Smooth muscle cell (in vitro differentiated cells): Measurements from ENCODE around the gene DESI2. TPM values are rescaled to one million over a fixed set of nuclear protein-coding genes. Genes with fewer than 3 reads are reported as not detected.

Experiments used
- DNase-seq: peaks from one replicate; lab custom pipeline; 2025; ENCODE audit not compliant: unreplicated experiment; lab: John Stamatoyannopoulos, UW
- H2AFZ ChIP-seq: fragments of 200-600 bp; sonication (generic); 2 replicates; pipeline ENCODE4 v1.6.0; 2016; ENCODE audit warnings: antibody characterized with exemption, low read depth, mild to moderate bottlenecking
- H3F3A ChIP-seq: fragments of 200-600 bp; sonication (generic); 2 replicates; pipeline ENCODE4 v1.6.0; 2017; ENCODE audit warnings: antibody characterized with exemption, low read depth
- H3K27ac ChIP-seq: fragments of 200-600 bp; sonication (generic); 2 replicates; pipeline ENCODE4 v1.5.1; 2016; ENCODE audit warnings: low read depth, mild to moderate bottlenecking
- H3K27me3 ChIP-seq: fragments of 200-600 bp; sonication (generic); 2 replicates; pipeline ENCODE4 v1.6.1; 2016; ENCODE audit warnings: low read depth, mild to moderate bottlenecking
- H3K36me3 ChIP-seq: fragments of 200-600 bp; sonication (generic); 2 replicates; pipeline ENCODE4 v1.5.1; 2016; ENCODE audit warnings: low read depth
- H3K4me1 ChIP-seq: fragments of 200-600 bp; sonication (generic); 2 replicates; pipeline ENCODE4 v1.5.1; 2016; ENCODE audit warnings: low read depth
- H3K4me2 ChIP-seq: fragments of 200-600 bp; sonication (generic); 2 replicates; pipeline ENCODE4 v1.6.0; 2016; ENCODE audit warnings: mild to moderate bottlenecking
- H3K4me3 ChIP-seq: fragments of 200-600 bp; sonication (generic); 2 replicates; pipeline ENCODE4 v1.5.1; 2016; ENCODE audit warnings: mild to moderate bottlenecking
- H3K79me2 ChIP-seq: fragments of 200-600 bp; sonication (generic); 2 replicates; pipeline ENCODE4 v1.6.0; 2016; ENCODE audit warnings: low read depth, mild to moderate bottlenecking
- H3K9ac ChIP-seq: fragments of 200-600 bp; sonication (generic); 2 replicates; pipeline ENCODE4 v1.6.0; 2016; ENCODE audit warnings: low read depth
- H3K9me3 ChIP-seq: fragments of 200-600 bp; sonication (generic); replicated peaks from 2 replicates; pipeline ENCODE4 v1.5.1; 2016; ENCODE audit warnings: low read depth
- H4K20me1 ChIP-seq: fragments of 200-600 bp; sonication (generic); 2 replicates; pipeline ENCODE4 v1.6.0; 2016; ENCODE audit warnings: low read depth
- WGBS: methylation state at CpG from one replicate; pipeline ENCODE4 v1.1.7; 2016; ENCODE audit warnings: low lambda C conversion rate; 5-methylcytosine and 5-hydroxymethylcytosine counted together
- polyA plus RNA-seq: library from polyadenylated mRNA; unstranded; fragments of >200 nt; fragmentation: Nextera tagmentation; extraction: Ambion mirVana; gene quantifications from 2 replicates; pipeline ENCODE4 v1.2.1, GENCODE V29; 2016
- total RNA-seq: library from RNA; depleted of rRNA; stranded (reverse); fragments of >200 nt; gene quantifications from 2 replicates; pipeline ENCODE4 v1.2.3, GENCODE V29; 2014
- TF ChIP-seq, protein P1 (sequence below): fragments of 200-600 bp; sonication (generic); IDR thresholded peaks from 2 replicates; pipeline ENCODE4 v1.5.1; 2017; ENCODE audit warnings: borderline replicate concordance, mild to moderate bottlenecking, antibody characterized with exemption; ENCODE audit not compliant: insufficient read depth, poor library complexity, severe bottlenecking

Gene DESI2
- total and polyA plus RNA-seq, 2 experiments from 2014 or later, result 31.5 to 56.3 TPM

DNA sequence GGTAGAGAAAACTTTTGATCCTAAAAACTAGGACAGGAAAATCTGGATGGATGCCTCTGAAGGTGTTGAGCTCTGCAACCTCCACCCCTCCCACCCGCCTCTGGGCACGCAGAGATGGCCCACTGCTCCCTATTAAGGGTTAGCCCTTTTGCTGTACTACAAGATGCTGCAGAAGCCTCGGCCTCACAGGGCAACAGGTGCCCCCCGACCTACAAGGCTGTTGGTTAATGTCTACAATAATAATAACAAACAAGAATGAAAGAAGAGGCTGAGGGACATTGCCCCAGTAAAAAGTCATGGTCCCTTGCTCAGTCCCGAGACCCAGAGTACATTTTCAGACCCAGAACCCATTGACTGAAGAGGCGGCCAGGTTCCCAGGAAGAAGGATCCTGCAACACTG is 7.5 kb upstream of the DESI2 start:
- H2AFZ ChIP-seq, result no peak overlapping the region
- no peaks in the 10 kb centered on the region for H3K27me3 ChIP-seq
- no peak for DNase-seq
- no peaks in the 10 kb centered on the region for H3K4me1 ChIP-seq
- H3K27ac ChIP-seq, result no peak overlapping the region
- no peak overlapping the region for H3K9ac ChIP-seq
- H3K4me3 ChIP-seq, result no peak overlapping the region
- H3K9me3 ChIP-seq, result no peaks in the 10 kb centered on the region
- no peaks in the 10 kb centered on the region for H3K79me2 ChIP-seq
- TF ChIP-seq, protein P1, sequence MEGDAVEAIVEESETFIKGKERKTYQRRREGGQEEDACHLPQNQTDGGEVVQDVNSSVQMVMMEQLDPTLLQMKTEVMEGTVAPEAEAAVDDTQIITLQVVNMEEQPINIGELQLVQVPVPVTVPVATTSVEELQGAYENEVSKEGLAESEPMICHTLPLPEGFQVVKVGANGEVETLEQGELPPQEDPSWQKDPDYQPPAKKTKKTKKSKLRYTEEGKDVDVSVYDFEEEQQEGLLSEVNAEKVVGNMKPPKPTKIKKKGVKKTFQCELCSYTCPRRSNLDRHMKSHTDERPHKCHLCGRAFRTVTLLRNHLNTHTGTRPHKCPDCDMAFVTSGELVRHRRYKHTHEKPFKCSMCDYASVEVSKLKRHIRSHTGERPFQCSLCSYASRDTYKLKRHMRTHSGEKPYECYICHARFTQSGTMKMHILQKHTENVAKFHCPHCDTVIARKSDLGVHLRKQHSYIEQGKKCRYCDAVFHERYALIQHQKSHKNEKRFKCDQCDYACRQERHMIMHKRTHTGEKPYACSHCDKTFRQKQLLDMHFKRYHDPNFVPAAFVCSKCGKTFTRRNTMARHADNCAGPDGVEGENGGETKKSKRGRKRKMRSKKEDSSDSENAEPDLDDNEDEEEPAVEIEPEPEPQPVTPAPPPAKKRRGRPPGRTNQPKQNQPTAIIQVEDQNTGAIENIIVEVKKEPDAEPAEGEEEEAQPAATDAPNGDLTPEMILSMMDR, result no peak
- H3F3A ChIP-seq, result no peaks in the 10 kb centered on the region
- H3K4me2 ChIP-seq, result no peak overlapping the region
- no peaks in the 10 kb centered on the region for H3K36me3 ChIP-seq
- WGBS, result 92% methylated on average over 6 of the region's 6 CpGs
- H4K20me1 ChIP-seq, result no peaks in the 10 kb centered on the region

DNA sequence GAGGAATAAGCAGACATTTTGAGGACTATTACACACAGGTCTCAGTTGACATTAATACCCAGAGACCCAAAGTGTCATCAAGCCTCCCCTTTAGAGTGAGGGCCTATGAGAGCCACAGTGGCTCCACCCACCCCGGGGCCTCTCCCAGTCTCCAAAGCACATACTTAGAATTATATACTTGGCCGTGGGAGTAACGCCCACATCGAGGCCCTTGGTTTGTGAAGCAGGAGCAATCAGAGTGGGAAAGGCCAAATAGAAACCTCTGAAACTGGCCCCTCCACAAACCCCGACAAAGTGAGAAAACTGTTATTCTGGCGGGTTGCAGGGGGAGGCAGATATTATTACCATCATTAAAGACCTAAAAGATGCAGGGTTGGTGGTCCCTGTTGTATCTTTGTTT is 7.0 kb upstream of the DESI2 start:
- Histone ChIP-seq H3K4me2 (no peak overlapping the region), H3K27me3 (no peaks in the 10 kb centered on the region), H2AFZ (no peak overlapping the region), H3K79me2 (no peaks in the 10 kb centered on the region), H4K20me1 (no peaks in the 10 kb centered on the region), H3K9me3 (no peaks in the 10 kb centered on the region), H3K4me1 (no peaks in the 10 kb centered on the region), H3K36me3 (no peaks in the 10 kb centered on the region), H3F3A (no peaks in the 10 kb centered on the region), H3K9ac (no peak overlapping the region), H3K4me3 (no peak overlapping the region), H3K27ac (no peak overlapping the region)
- TF ChIP-seq, protein P1, result no peak
- 77% methylated on average over 6 of the region's 6 CpGs for WGBS
- no peak for DNase-seq

DNA sequence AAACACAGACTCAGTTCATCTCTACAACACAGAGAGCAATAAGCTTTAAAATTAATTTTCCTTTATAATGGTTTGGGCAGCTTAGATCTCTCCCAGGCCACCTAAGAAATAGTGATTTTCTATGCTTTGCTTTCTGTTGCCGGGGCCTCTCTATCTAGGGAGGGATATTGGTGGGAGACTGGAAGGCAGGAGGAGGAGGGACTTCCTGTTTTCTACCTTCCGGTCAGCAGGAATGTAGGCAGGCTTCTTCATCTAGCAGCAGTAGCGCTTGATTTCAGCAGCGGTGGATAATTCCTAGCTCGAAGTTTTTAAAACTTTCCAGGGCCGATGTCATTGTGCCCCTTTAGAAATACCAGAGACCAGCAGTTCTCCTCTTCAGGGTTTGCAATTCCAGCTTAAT is 5.1 kb upstream of the DESI2 start:
- Histone ChIP-seq H3K4me3 (no peak overlapping the region), H3K79me2 (no peaks in the 10 kb centered on the region), H3K9me3 (no peaks in the 10 kb centered on the region), H2AFZ (no peak overlapping the region), H4K20me1 (no peaks in the 10 kb centered on the region), H3K4me1 (no peaks in the 10 kb centered on the region), H3K9ac (no peak overlapping the region), H3K27ac (no peak overlapping the region), H3K27me3 (no peaks in the 10 kb centered on the region), H3F3A (no peaks in the 10 kb centered on the region), H3K36me3 (no peaks in the 10 kb centered on the region), H3K4me2 (no peak overlapping the region)
- DNase-seq, result no peak
- 84% methylated on average over 6 of the region's 6 CpGs for WGBS
- TF ChIP-seq, protein P1, result no peak

DNA sequence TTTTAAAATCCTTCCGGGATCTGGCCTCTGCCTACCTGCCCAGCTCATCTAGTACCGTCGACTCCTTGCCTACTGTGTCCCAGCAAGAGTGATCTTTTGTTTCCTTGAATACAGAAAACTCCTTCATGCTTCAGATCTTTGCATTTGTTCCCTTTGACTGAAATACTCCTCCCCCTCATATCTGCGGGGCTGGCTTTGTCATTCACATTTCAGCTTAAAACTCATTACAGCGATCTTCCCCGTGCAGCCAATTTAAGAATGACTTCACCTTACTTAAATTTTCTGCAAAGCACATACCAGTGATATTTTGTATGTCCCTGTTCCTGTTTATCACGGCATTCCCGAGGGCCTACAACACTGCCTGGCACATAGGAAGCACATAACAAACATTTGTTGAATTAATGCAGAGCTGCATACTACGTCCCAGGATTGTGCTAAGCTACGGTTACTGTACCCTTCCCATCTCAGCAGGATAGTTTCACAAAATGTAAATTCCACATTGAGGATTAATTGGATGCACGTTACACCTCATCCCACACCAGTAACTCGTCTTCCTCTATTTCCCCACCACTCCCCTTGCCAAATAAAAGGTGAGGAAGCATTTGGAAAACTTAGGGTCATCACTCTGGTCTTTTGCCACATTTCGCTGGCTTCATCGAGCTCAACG is 837 bp upstream of the DESI2 start:
- 35% methylated on average over 15 of the region's 15 CpGs for WGBS
- no peak overlapping the region for H3K9ac ChIP-seq
- no peaks in the 10 kb centered on the region for H3K9me3 ChIP-seq
- DNase-seq, result no peak
- H2AFZ ChIP-seq, result peak overlapping the region; percentile 88
- H3K79me2 ChIP-seq, result peaks cover 39% of the 10 kb centered on the region
- no peaks in the 10 kb centered on the region for H3K36me3 ChIP-seq
- H3K4me3 ChIP-seq, result peak overlapping the region; percentile 59
- no peaks in the 10 kb centered on the region for H3F3A ChIP-seq
- TF ChIP-seq, protein P1, result no peak
- no peak overlapping the region for H3K27ac ChIP-seq
- peaks cover 34% of the 10 kb centered on the region for H4K20me1 ChIP-seq
- H3K27me3 ChIP-seq, result no peaks in the 10 kb centered on the region
- peaks cover 23% of the 10 kb centered on the region for H3K4me1 ChIP-seq
- H3K4me2 ChIP-seq, result peak overlapping the region; percentile 84
